Fibroblast of skin of left quadriceps (primary cell): Measurements from ENCODE around the gene CCDC73.
A peak's percentile ranks its signal among the peaks of the same experiment; 100 is the strongest.
"Not testable (repeated sequence)": the region's sequence is repeated elsewhere in the genome, so short reads cannot be mapped to it uniquely, and the experiment has no call there.

Experiments
- DNase-seq, 2 experiments: peaks; one replicate each; pipeline ENCODE4 v3.0.0-alpha.2; 2013; ENCODE audit warnings: low read depth in 2 of 2

CCDC73 gene

GRCh38 chr11:32705309-32706033, 89.0 kb downstream of the CCDC73 start:
- no peak for DNase-seq

DNA sequence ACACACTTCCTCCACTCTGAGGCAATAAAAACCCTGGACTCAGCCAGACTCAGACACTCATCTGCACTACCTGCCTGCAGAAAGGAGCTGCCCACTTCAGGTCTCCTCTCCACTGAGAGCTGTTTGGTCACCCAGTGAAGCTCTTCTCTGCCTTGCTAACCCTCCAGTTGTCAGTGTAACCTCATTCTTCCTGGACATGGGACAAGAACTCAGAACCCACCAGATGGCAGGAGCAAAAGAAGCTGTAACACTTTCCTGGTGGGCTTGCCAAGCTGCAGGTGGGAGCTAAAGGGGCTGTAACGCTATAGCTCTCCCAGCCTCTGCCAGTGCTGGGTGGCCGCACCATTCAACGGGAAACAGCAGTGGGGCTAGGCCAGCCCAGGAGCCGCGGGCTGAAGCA, 89.7 kb downstream of the CCDC73 start:
- no peak for DNase-seq

DNA sequence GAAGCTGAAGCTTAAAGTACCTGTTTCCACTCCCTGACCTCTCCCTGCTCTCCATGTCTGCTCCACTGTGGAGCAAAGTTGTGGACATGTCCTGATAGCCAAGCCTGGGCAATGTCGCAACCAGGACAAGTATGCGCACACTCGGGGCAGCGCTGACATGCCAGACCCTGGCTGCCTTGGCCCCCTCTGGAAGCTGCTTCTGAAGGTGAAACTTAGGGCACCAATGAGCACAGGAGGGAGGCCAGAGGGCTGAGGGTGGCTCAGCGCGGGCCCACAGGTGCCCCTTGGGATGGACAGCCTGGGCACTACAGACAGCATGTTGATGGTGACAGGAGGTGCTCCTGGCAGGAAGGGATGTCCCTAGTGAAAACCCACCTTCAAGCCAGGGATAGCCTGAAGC, 90.2 kb downstream of the CCDC73 start:
- no peak for DNase-seq

DNA sequence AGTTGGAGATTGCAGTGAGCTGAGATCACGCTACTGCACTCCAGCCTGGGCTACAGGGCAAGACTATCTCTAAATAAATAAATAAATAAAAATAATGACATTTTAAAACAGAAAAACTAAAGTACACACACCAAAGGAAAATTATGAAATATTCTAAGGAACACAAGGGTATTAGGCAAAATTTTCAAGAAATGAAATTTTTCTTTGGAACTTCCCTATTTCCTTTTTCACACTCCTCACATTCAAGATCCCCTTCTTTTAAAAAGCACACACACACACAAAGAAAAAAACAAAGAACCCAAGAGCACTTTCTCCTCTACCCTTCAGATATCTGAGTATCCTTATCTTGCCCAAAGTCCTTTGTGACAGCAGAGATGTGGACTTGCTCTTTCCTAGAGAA, 92.8 kb downstream of the CCDC73 start:
- no peak for DNase-seq

- DNase-seq: no peak
Observed at GRCh38 chr11:32698579-32698978, 95.9 kb downstream of the CCDC73 start.

GRCh38 chr11:32671051-32671450, 123.4 kb downstream of the CCDC73 start:
- no peak for DNase-seq

GRCh38 chr11:32659672-32660071, 134.8 kb downstream of the CCDC73 start:
- DNase-seq: no peak

GRCh38 chr11:32658639-32659406, 135.6 kb downstream of the CCDC73 start:
- DNase-seq: no peak

GRCh38 chr11:32643526-32643925, 150.9 kb downstream of the CCDC73 start:
- DNase-seq: no peak

DNA sequence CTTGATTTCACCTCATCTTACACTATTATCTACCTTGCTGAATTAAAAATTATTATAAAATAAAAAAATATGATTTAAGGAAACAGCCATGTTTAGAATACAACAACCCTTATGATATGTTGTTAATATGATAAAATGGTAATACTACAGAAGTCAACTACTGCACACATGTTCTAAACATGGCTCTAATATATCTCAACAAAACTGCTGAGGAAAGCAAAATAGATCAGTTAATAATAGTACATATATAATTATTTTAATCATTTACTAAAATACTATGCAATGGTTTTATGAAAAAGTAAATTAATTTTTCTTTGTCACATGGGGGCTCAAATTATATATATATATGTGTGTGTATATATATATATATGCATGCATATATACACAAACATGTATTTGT, 153.1 kb downstream of the CCDC73 start:
- no peak for DNase-seq

DNA sequence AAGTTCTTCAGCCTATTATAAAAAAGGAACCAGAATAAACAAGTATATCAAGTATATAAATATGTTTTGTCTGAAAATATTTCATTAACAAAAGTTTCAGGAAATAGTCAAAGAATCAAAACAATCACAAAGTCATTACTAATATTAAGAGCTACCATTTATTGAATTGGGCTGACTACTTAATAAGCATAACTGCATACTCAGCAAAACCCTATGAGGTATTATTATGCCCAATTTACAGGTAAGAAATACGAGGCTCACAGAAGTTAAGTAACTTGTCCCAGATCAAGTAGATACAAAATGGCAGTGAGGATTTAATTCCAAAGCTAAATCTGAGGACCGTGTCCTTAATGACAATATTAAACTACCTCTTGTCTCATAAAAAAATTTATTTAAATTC, 158.6 kb downstream of the CCDC73 start:
- DNase-seq: no peak

- DNase-seq: no peak
Observed at GRCh38 chr11:32630844-32631243, 163.6 kb downstream of the CCDC73 start.

- no peak for DNase-seq
Observed at GRCh38 chr11:32616903-32617302, 177.6 kb downstream of the CCDC73 start.

GRCh38 chr11:32615422-32615821, 179.0 kb downstream of the CCDC73 start:
- no peak for DNase-seq

DNA sequence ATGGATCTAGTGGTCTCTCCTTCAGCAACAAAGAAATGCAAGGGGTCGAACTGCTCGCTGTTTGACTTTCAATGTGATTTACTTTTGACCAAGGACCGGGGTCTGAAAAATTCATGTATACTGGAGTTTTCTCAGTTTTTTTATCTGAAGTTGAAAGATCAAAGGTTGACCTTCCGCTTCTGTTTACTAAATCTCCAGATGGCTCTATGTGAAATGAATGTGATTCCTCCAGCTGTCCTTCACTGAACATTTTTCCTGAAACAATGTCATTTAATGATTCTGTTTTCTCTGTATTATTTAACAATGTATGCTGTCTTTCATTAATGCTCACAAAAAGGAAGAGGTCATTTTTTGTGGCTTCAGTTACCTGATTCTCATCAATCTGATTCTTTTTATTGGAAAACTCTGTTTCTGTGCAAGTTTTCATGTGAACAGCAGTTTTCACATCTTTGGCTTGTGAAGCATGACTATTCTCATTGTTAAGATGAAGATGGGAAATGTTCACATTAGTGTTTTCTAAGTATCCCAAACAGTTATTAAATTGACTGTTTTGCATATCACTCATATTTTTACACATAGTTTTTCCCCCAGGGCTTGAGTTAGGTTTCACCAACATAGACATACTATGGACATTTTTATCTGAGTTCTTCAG, 180.8 kb downstream of the CCDC73 start:
- DNase-seq: no peak

DNA sequence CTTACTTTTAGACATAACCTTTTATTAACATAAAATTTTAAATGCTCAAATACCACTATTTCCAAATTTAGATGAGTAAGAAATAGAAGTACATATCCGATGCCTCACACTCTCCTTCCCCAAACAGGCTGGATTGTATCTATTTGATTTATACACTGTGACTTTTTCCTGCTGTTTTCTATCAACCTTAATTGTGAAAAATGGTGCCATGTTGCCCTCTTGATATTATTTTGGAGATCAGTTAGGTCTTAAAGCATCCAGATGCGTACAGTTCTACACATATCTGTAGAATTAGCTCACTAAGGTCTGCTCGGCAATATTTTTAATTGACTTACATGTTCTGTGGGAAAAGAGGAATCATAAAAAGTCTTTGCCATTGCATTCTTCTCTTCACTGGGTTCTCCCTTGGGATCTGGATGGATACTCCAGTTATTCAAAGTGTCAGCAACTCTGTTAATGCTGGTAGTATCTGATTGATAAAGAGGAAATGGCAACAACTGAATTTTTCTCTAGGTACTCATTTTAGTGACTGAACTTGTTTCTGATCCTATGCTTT, 183.6 kb downstream of the CCDC73 start:
- DNase-seq: peak; percentile 58 to 65

DNA sequence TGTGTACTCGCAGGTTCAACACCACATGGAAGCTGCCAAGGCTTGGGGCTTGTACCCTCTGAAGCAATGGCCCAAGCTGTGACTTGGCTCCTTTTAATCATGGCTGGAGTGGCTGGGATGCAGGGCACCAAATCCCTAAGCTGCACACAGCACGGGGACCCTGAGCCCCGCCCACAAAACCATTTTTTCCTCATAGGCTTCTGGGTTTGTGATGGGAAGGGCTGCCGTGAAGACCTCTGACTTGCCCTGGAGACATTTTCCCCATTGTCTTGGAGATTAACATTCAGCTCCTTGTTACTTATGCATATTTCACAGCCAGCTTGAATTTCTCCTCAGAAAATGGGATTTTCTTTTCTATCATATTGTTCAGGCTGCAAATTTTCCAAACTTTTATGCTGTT, 185.6 kb downstream of the CCDC73 start:
- DNase-seq: not testable (repeated sequence)

GRCh38 chr11:32606220-32606619, 188.2 kb downstream of the CCDC73 start:
- DNase-seq: no peak

DNA sequence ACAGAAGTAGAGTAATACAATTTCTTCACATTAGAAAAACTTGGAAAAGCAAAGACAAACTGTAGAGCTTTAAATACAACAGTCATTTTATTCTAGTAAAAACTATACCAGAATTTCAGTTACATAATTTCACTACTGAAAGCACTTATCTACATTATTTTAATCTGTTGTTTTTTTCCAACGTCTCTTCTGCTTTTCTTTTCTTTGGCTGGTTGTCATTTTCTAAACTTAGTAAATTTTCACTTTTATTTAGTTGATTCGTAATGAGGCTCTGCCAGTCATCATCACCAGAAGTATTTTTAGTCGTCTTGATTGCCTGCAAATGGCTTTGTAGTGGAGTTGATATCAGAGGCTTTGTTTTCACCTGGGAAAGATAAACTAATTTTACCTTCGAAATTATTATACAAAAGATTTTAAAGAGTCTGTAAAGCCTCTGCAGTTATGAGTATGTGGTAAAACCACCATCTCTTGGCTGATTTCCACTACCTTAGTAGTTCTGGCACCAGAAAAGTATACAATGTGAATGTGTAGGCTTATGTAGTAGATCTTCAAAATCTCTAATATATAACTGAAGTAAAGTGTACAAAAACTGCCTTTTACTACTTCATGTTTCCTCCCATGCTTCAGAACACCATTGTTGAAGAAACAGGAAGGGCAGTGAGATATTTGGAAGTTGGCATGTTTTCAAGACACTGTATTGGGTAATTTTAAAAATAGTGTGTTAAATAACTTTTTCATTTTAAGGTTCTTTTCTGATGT, 191.6 kb downstream of the CCDC73 start:
- DNase-seq: no peak

DNA sequence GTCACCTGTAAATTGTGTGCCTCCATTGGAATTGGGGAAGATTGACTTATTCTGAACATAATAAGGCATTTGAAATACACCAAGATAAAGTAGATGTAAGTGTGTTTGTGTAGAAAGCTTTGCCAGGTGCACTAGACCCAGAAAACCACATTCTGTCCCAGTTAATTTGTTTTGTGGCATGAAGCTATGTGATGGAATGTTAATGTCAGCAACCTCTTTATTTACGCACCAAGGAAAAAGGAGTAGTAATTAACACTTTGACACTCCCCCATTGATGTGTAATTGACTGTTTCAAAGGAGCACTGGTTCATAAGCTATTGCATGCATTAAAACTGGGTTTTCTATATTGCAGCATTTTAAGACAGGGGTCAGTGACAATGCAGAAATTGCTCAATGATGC, 196.5 kb downstream of the CCDC73 start:
- DNase-seq: no peak

- DNase-seq: not testable (repeated sequence)
Observed at GRCh38 chr11:32596114-32596513, 198.3 kb downstream of the CCDC73 start.

- DNase-seq: no peak
Observed at GRCh38 chr11:32594272-32594671, 200.2 kb downstream of the CCDC73 start.
